GM19438 (cell line): ENCODE results near the gene SMAD7.

ENCODE experiments used
- ATAC-seq: cut with Tn5 transposase; IDR thresholded peaks from one replicate; pipeline ENCODE4 v1.9.1; 2021; ENCODE audit warnings: low read depth; ENCODE audit not compliant: unreplicated experiment

The SMAD7 gene

DNA sequence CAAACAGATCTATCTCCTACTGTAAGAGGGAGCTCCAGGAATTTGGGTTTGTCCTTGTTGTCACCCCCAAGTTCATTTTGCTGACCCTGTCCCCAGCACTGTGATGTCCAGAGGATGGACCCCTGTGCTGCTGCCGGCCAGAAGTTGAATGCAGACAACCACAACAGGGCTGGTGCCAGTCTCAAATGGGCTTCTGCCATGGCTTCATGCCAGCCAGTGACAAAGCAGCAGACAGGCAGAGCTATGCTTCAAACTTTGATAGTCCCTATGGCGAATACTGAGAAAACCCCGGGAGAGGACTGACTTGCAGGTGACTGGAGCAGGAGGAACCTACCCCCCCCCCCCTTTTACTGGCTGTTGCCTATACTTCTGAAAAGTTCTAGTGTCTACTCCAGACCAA, 3.2 kb downstream of the SMAD7 start:
- ATAC-seq, result no peak

DNA sequence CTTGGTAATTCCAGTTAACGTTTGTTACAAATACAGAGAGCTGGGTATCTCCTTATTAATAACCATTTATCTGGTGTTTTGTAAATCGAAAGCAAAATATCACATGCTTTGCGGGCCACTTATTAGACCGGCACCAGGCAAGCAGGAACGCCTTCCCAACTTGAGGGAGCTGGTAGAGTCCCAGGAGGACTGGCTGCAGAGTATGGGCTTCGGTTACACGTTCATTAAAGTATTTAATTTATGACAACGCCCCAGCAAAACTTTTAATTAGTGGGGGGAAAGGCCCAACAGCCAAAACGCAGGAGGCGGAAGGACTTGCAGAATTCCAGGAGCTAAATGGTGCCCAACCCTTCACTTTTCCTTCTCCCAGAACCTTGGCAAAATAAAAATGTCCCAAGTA, 3.7 kb downstream of the SMAD7 start:
- ATAC-seq, result no peak

DNA sequence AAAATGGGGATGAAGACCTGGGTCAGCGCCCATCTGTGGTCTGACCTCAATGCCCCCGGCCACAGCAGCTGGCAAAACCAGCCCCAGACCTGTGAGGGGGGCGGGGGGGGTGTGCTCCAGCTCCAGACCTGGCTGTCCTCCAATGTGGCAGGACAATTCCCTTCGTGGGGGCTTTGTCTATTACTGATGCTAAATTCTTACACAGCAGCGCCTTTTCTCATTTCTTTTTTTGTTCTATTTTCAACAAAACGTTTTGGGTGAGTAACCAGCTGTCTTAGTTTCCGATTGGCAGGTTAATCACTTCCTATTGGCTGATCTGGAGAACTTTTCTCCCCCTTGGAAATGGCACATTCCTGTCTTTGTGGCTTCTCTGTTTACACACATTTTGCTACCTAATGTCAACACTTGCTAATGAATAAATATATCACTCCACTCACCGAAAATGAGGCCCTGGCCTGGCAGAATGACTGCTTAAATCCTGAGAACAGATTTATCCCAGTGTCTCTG, 4.4 kb downstream of the SMAD7 start:
- ATAC-seq, result no peak

DNA sequence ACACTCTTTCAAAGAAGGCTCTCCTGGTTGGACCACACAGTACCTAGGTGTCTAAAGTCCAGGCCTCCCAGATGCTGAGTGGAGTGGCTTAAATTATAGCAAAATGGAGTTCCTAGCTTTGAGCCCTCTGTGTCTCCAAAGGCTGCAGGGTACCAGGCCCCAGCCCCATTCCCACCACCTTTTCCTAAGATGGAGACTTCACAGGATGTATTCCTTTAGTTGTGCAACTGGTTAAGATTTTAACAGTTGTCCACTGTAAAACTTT, 4.9 kb downstream of the SMAD7 start:
- no peak for ATAC-seq

DNA sequence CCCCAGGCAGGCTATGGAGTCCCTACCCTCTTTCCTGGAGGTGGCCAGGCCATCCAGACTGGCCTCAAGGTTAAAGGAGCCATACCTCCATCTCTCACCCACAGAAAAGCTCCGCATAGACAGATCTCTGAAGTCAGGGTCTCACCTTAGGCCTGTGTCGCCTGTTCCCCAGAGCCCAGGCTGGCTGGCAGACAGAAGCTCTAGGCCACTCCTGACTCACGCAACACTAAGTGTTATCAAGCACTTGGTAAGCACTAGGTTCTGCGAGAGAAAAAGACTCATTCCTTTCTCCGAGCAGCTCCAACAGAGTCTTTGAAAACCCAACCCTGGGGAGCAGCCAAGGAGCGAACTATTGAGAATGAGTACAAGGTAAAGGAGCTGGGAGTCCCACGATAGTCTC, 6.1 kb downstream of the SMAD7 start:
- ATAC-seq, result no peak

DNA sequence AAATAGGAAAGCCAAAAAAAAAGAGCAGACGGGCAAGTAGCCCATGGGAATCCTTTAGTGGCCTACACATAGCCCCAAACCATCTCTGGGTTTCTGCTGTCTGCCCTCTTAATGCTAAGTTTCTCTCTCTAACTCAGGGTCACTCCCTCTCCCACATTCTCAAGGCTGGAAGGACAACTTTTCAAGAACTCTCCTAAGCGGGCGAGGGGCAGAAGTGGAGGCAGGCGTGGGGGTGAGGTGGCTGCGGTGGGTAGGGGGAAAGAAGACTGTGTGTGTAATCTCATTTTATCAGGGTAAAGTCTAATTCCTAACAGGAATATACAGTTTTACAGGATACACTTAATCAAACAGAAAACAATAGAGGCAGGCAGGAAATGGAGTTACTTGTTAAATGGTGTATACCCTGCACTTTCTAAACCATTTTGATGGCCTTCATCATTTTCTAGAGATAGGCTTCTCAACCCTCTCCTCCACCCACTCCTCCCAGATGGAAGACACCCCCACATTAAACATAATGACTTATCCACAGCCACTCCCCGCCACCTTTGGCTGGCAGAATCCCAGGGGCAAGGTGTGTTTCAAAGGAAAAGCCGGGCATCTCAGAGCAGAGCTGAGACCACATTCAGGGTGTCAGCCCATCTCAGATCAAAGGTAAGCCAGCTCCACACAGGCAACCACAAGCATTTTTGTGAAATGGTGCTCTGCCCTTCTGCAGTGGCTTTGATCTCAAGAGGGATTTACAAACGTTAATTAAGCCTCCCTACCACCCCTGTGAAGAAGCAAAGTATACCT, 6.8 kb downstream of the SMAD7 start:
- ATAC-seq, result no peak

DNA sequence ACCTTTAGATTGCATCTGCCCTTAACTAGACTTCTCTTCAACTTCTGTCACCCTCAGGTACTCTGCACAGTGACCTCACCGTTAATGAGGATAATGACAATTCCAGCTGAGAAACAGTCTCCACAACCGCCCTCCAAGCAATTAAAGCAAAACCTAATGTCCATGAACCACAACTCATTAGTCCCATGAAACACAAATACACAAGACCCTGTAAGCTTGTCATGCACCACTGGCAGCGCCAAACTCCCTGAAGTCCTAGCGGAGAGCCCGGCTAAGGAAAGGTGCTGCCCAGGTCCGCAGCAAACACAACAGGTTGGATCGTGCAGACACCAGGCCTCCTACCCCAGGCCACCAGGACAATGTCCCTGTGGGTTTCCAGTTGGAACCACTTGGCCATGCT, 7.4 kb downstream of the SMAD7 start:
- no peak for ATAC-seq

DNA sequence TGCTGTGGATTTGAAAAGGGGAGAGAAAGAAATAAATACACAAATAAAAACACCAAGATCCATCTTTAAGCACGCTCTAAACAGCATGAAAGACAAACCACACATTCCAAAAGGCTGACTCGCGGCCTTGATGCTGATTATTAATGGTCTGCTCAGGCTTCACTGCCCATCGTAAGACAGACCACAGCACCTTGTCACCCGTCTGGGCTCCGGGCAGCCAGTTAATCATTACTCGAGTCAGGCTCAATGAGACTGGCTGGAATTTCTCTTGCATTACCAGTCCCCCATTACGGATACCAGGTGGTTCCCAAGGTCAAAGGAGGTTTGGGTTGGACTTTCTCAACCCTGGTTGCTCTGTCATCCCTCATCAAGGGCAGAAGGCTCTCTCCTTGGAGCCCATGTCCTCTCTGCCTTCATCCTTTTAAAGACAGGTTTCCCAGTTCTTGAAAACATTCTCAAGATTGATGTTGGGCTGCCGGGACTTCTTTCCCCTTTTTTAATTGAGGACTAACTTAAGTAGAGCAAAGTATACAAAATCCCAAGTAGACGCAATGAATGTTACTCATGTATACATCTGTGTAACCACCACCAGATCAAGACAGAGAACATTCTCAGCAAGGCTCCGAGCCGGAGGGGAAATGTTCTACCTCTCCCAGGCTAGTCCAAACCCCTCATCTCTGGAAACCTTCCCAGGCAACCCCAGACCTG, 8.1 kb downstream of the SMAD7 start:
- ATAC-seq, result no peak

DNA sequence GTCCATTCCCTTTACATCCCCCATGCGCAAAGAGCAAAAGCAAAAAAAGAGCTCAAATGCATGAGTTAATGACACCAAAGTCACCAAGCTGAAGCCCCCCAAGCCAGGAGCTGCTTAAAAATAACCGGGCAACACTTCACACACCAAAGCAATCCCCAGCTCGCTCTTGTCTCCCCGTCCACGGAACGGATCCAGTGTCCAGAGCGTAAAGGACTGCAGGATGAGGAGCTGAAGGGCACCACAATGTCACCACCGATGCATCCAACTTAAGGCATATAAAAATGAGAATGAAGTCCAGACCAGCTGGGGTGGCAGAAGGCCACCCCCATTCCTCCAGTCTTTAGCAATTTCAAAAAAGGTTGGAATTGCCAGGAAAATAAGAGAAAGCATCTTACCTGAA, 8.7 kb downstream of the SMAD7 start:
- no peak for ATAC-seq

DNA sequence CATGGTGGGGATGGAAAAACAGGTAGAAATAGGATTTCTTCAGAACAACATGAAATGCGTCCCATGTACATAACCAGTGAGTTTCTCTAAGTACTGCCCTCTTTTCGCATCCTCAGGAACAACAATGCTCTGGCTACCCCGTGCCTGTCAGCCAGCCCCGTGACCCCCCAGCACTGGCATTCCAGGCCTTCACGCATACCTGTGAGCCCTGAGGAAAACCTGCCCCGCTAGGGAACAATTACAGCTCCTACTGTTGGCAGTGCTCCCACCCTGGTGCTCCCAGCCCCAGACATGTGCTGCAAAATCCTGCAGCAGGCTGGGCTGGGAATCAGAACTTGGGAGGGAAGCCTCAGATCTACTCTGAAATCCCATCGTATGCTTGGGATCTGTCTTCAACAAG, 9.1 kb downstream of the SMAD7 start:
- ATAC-seq, result no peak

DNA sequence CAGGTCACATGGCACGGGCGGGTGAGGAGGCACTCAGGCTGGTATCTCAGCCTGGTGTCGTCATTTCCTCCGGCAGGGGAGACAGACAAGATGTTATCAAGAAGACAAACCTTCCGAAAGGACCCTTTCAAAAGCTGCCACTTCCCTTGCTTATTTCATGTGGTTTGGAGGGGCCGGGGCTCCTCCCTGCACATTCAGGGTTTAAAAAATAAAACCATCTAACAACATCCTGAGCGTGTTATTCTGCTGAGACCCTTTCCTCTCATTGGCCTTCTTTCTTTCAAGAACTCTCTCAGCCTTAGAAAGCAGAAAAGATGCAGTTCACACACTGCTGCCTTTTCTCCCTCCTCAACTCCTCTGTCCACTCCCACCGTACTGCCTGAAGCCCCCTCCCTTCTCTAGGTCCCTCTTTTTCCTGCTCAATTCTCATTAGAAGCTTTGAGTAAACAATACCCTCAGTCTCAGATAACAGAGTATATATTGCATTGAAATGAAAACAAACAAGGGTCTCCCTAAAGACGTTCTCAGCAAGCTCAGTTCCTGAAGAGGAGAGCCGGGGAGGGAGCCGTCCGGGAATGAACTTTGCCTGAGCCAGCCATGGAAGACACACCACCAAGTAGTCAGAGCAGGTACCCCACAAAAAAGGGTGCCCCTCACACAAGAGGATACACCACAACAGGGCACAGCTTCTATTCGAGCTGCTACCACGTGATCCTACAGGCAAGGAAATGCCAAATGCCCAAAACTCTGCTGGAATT, 9.7 kb downstream of the SMAD7 start:
- ATAC-seq, result peak; percentile 49

DNA sequence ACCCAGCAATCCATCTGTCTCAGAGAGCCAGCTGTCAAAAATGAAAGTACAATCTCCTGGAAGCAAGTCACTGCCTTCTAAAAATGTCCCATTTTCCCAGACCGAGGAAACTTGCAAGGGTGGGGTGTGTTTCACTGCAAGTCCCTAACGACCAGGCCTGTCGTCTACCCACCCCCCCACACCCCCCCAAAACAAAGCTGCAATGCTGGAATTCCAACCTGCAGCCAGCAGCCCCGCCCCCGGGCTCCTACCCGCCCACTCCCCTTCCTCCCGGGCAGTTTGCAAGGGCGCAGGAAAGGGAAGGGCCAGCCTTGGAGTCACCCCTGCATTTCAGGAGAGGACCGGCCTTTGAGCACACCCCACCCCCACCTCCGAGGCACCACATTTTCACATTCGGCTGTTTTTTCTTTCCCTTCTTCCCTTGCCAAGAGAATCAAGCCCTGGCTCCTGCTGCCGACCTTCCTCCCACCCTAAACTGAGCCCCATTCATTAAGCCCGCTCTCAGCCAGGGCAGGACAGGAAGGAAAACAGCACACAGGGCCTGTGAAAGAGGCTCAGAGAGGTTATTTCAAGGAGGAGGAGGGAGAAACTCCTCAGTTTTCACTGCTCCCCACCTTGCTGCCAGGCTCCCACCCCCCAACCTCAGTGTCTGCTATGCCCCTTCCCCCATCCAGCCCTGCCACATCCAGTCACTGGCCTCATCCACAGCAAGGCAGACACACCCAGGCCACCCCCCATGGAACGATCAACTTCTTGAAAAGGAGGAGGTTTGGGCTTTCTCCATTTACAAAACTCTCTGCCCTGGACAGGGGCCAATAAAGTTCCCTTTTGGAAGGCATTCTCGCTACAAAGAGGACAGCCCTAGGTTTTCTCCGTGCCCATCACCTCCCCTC, 11.3 kb downstream of the SMAD7 start:
- ATAC-seq, result no peak

DNA sequence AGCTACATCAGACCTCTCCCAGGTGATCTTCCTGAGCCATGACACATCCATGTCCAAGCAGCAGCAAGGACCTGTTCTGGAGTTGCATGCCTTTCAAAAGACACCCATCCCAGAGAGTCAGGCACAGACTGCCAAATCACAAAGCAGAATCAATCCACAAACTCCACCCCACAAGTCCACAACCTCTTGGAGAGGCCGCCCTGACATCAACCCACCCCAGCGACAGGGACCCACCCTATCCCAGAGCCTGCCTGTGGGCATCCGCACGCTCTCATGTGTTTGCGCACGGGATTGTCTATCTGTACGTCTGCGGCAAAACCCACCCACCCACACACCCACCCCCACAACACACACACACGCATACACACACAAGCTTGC, 11.9 kb downstream of the SMAD7 start:
- ATAC-seq, result no peak

DNA sequence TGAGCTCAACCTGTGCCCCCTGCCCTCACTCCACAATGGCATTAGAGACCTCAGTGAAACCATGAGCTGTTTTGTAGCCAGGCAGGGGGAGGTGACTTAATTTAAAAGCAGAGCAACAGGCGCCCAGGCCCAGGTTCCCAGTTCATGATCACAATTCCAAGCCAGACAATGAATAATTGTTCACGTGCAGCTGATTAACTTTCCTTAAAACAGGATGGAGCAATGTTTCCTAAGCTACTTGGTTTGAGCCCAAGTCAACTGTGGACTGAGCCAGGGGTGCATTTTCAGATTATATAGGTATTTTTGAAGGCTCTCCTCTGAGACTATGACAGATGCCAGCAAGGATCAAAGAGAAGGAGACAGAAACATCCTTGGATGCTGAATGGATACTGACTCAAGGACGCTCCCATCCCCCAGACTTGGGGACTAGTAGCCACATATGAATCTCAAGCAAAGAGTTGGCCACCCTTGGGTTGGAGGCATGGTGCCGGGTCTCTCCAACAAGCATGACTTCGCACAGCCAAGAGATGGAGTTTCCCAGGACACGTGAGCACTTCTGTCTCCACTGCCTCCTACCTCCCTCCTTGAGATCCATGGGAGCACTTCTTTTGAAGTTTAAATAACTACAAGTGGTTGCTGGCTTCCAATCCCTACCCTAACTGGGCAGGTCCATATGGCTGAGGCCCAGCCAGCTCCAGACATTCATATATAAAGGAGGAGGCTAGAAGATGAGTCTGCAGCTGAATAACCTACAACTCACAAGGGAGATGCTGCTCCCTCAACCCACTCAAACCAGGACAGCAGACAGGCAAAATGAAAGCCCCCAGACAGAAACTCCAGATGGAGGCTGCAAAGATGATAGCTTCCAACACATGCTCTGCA, 12.7 kb downstream of the SMAD7 start:
- ATAC-seq, result no peak

DNA sequence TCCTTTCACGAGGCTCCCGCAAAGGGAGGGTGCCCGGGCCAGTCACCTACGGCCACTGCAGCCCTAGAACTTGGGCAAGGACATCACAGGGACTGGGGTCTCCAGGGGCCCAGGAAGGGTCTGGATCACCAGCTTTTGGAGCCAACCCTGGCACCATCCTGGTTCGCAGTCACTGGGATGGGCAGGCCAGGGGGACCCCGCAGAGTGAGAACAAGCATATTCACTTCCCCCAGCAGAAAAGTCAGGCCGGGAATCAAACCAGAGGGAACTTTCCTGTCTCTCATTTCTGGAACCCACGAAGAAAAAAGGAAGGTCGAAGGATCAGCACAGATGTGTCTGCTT, 15.4 kb downstream of the SMAD7 start:
- no peak for ATAC-seq

DNA sequence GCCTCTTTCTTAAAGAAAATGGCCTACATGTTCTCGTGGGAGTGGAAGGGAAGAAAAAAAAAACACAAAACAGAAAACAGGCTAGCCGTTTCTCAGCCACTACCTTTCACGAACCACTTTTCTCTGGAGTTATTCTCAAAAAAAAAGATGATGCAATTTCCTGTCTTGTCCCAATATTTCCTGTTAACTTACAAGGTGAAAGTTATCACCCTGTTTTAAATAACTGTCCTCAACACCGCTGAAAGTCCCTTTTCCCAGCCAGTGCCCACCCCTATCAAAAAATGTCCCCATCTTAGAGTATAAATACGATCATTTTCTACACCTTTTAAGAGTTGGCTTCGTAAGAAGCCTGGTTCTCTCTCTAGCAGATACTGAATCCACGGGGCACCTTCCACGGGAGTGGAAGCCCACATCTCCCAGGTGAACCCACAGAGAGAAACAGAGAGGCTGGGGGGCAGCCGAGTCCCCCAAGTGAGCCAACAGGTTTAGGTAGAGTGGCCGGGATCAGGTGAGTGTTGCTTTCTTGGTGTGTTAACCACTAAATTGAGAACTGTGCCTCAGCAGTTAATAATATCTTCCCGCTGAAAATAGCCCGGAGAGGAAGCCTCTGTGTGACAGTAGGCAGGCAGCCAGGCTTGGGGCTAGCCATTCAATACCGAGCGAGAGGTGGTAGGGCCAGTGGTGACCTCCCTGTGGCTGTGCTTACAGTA, 15.9 kb downstream of the SMAD7 start:
- peak; percentile 52 for ATAC-seq

DNA sequence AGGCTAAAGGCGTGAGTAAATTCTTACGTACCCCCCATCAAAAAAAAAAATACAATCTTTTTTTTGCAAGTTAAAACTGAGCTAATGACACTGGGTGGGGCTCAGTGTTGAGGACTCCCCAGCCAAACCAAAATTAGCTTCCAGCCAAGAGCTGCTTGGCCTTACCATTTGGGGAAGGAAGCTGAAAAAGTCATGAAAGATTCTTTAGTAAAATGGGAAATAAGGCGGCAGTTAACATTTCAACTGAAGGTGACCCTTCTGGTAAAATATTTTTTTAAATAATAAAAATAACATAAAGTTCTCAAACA, 16.4 kb downstream of the SMAD7 start:
- no peak for ATAC-seq

DNA sequence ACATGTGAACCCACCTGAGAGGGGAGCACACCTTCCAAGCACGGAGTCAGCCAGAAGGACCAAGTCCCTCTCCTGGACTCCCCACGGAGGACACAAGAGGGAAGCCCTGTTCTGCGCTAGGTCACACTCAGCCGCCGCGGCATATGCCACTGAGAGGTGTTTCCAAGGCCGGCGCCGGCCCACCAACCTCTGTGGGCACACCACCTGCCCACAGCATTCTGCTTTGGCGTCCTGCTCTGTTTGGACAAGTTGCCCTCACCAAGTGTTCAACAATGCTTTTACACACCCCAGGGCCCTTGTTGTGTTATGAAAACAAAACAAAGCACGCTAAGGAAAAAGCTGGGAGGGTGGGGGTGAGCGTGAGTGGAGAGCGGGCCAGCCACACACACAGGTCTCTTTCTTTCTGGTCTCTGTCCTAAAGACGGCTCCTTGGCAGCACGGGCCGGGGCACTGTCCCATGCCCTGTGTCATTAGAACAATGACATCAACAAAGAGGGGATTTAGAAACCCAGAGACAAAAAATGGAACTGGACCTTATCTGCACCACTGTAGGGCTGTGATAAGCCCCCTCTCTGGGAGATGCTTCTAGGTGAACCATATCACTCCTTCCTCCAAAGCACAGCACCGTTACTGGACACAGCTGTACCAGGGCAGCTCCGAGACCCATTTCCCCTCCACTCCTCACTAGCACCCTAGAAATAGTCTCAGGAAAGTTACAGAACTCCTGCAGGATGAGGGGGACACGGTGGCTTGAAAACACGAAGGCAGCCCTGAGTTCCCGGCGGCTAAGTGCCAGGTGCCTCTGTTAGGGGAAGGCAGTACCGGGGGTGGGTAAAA, 17.0 kb downstream of the SMAD7 start:
- no peak for ATAC-seq
